ENCODE results near the gene F7. TPM values are rescaled to one million over a fixed set of nuclear protein-coding genes. Genes with fewer than 3 reads are reported as not detected.

The F7 gene
- total RNA-seq, 1 donor from 2014 or later, result 1.0 TPM

GRCh38 chr13:113063091-113063491 is 42.5 kb upstream of the F7 start:
- Mint-ChIP-seq H3K27me3 (ENCODE audit: low read depth) (no peaks in the 10 kb centered on the region), H3K9me3 (no peaks in the 10 kb centered on the region), H3K4me3 (no peak overlapping the region), H3K27ac (ENCODE audit: unreplicated experiment) (no peak overlapping the region), H3K36me3 (ENCODE audit: low read depth) (no peaks in the 10 kb centered on the region), H3K4me1 (no peaks in the 10 kb centered on the region)
- TF ChIP-seq, protein P1, sequence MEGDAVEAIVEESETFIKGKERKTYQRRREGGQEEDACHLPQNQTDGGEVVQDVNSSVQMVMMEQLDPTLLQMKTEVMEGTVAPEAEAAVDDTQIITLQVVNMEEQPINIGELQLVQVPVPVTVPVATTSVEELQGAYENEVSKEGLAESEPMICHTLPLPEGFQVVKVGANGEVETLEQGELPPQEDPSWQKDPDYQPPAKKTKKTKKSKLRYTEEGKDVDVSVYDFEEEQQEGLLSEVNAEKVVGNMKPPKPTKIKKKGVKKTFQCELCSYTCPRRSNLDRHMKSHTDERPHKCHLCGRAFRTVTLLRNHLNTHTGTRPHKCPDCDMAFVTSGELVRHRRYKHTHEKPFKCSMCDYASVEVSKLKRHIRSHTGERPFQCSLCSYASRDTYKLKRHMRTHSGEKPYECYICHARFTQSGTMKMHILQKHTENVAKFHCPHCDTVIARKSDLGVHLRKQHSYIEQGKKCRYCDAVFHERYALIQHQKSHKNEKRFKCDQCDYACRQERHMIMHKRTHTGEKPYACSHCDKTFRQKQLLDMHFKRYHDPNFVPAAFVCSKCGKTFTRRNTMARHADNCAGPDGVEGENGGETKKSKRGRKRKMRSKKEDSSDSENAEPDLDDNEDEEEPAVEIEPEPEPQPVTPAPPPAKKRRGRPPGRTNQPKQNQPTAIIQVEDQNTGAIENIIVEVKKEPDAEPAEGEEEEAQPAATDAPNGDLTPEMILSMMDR (conservative IDR thresholded peaks at IDR 0.05), result no peak
- DNase-seq (ENCODE audit: low read depth, low spot score), result no peak

DNA sequence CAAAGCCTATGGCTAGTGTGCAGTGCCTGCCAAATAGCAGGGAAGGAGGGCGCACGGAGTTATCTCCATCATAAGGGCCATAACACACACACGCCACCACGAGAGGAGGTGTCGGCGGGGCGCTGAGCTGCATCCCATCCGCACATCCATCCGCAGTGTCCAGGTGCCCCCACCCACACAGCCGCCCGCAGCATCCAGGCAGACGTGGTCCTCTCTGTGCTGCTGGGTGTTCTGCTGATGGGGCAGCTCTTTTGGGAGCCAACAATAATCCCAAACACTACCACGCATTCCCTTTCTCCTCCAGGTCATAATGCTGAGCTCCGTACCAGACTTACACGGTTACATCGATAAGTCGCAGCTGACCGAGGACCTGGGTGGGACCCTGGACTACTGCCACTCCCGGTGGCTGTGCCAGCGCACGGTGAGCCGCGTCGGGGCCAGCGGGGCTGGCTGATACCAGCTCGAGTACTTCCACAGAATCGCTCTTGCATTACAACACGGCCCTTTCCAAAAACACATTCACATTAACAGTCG is 41.5 kb upstream of the F7 start:
- Mint-ChIP-seq H3K4me1 (no peaks in the 10 kb centered on the region), H3K27me3 (ENCODE audit: low read depth) (no peaks in the 10 kb centered on the region), H3K27ac (ENCODE audit: unreplicated experiment) (no peak overlapping the region), H3K4me3 (no peak overlapping the region), H3K36me3 (ENCODE audit: low read depth) (no peaks in the 10 kb centered on the region), H3K9me3 (no peaks in the 10 kb centered on the region)
- TF ChIP-seq, protein P1 (conservative IDR thresholded peaks at IDR 0.05), result no peak
- DNase-seq (ENCODE audit: low read depth, low spot score), result no peak

GRCh38 chr13:113064534-113065405 is 40.8 kb upstream of the F7 start:
- no peak for DNase-seq (ENCODE audit: low read depth, low spot score)
- no peaks in the 10 kb centered on the region for H3K9me3 Mint-ChIP-seq
- no peaks in the 10 kb centered on the region for H3K27me3 Mint-ChIP-seq (ENCODE audit: low read depth)
- H3K4me3 Mint-ChIP-seq, result no peak overlapping the region
- TF ChIP-seq, protein P1 (conservative IDR thresholded peaks at IDR 0.05), result no peak
- no peaks in the 10 kb centered on the region for H3K36me3 Mint-ChIP-seq (ENCODE audit: low read depth)
- peak overlapping the region; percentile 35 for H3K27ac Mint-ChIP-seq (ENCODE audit: unreplicated experiment)
- H3K4me1 Mint-ChIP-seq, result no peaks in the 10 kb centered on the region

- H3K4me3 Mint-ChIP-seq, result no peak overlapping the region
- H3K27ac Mint-ChIP-seq (ENCODE audit: unreplicated experiment), result no peak overlapping the region
These were observed 40.0 kb upstream of the F7 start for GRCh38 chr13:113065406-113066141.

DNA sequence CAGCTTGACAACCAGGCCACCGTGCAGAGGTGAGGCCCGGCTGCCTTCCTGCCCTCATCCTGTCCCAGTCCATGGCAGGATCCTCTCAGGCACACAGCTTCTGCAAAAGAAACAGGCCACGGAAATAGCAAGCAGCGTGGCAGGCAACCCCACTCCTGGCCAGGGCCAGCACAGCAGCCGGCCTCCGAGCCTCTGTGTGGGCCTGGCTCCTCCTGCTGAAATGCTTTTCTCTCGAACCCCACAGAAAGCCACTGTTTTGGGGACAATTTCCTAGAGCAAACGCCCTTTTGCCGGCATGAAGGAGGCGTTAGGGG is 39.5 kb upstream of the F7 start:
- H3K4me1 Mint-ChIP-seq, result no peaks in the 10 kb centered on the region
- H3K36me3 Mint-ChIP-seq (ENCODE audit: low read depth), result peaks cover 9% of the 10 kb centered on the region
- DNase-seq (ENCODE audit: low read depth, low spot score), result no peak
- no peaks in the 10 kb centered on the region for H3K9me3 Mint-ChIP-seq
- H3K4me3 Mint-ChIP-seq, result no peak overlapping the region
- no peak overlapping the region for H3K27ac Mint-ChIP-seq (ENCODE audit: unreplicated experiment)
- H3K27me3 Mint-ChIP-seq (ENCODE audit: low read depth), result no peaks in the 10 kb centered on the region
- TF ChIP-seq, protein P1 (conservative IDR thresholded peaks at IDR 0.05), result no peak

More at GRCh38 chr13:113065406-113066141, 40.0 kb upstream of the F7 start:
- TF ChIP-seq, protein P1 (conservative IDR thresholded peaks at IDR 0.05), result no peak
- no peaks in the 10 kb centered on the region for H3K27me3 Mint-ChIP-seq (ENCODE audit: low read depth)
- H3K4me1 Mint-ChIP-seq, result no peaks in the 10 kb centered on the region
- no peaks in the 10 kb centered on the region for H3K9me3 Mint-ChIP-seq
- DNase-seq (ENCODE audit: low read depth, low spot score), result no peak
- H3K36me3 Mint-ChIP-seq (ENCODE audit: low read depth), result peaks cover 4% of the 10 kb centered on the region
